ENCODE results near the gene FAM25A.
"Not testable (repeated sequence)": the region's sequence is repeated elsewhere in the genome, so short reads cannot be mapped to it uniquely, and the experiment has no call there.

FAM25A gene

GRCh38 chr10:87020056-87020455 lies at the start of gene FAM25A:
FAM25A (plus strand) TSS chr10:87020294; CDS start chr10:87020325, 31 bp downstream.
- DNase-seq: not testable (repeated sequence)

- DNase-seq: no peak
These were observed 49.2 kb upstream of the FAM25A start for GRCh38 chr10:86970982-86971231.

DNA sequence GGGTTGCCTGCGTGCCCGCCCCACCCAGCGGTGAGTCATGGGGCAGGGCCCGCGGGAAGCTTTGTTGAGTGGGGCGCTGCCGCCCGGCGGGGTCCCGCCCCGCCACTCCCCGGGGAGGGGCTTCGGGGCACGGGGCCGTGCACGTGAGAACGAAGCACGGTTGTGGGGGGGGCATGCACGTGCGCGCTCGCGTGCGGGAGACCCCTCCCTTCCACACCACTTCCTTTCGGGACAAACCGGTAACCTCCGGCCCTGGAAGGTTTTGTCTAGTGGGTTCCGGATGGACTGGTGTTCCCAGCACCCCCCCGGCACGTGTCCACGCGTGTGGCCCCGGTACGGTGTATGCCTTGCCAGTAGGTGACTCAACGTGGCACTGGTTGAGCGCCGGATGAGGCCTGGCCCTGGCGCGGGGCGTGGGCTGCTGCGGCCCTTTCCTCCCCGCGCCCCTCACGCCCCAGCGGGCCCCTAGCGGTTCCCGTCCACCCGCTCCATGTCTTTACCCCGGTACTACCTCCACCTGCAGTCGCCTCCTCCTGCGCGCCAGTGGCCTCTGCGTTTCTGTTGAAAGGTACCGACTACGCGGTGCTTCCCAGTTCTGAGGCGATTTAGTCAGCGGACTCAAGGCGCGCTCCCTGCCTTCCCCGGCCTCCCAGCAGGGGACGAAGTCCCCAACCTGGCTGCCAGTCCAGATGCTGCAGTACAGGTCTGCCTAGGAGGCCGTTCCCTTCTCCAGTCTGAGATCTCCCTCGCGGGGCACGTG lies 48.7 kb upstream of the FAM25A start:
- DNase-seq: no peak

GRCh38 chr10:86972613-86973380 lies 47.3 kb upstream of the FAM25A start:
- no peak for DNase-seq

DNA sequence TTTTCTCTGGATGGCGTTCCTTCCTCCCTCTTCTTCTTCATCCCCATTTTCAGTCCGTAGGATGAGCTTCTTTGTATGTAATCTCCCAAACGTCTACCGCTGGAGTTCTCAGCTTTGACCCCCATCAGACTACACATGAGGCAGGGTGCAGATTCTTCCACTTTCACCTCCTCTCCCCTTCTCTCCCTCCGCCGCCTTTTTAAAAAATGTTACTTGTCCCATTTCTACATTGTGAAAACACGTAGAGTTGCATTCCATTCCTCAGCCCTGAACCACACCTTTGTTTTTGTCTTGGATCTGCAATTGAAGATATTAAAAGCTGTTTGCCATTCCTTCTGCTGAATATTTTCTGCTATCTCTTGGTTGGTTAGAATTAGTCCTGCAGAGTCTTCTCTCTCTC lies 45.6 kb upstream of the FAM25A start:
- no peak for DNase-seq

DNA sequence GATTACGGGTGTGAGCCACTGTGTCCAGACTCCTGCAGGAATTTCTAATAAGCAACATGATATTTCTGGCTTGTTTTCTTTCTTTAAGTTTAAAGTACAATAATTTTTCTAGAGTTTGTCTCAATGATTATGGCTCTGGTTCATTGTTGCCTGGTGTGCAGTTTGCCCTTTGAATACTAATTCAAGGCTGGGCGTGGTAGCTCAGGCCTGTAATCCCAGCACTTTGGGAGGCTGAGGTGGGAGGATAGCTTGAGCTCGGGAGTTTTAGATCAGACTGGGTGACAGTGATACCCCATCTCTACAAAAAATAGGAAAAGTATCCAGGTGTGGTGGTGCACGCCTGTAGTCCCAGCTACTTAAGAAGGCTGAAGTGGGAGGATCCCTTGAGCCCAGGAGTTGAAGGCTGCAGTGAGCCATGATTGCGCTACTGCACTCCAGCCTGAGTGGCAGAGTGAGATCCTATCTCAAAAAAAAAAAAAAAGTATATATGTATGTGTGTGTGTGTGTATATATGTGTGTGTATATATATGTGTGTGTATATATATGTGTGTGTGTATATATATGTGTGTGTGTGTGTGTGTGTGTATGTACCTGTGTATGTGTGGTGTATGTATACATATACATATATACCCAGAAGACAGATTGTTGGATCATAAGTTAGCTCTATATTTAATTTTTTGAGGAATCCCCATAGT lies 43.6 kb upstream of the FAM25A start:
- DNase-seq: no peak

- DNase-seq: not testable (repeated sequence)
These were observed 41.6 kb upstream of the FAM25A start for GRCh38 chr10:86978457-86978856.

- no peak for DNase-seq
These were observed 40.7 kb upstream of the FAM25A start for GRCh38 chr10:86979296-86979818.

DNA sequence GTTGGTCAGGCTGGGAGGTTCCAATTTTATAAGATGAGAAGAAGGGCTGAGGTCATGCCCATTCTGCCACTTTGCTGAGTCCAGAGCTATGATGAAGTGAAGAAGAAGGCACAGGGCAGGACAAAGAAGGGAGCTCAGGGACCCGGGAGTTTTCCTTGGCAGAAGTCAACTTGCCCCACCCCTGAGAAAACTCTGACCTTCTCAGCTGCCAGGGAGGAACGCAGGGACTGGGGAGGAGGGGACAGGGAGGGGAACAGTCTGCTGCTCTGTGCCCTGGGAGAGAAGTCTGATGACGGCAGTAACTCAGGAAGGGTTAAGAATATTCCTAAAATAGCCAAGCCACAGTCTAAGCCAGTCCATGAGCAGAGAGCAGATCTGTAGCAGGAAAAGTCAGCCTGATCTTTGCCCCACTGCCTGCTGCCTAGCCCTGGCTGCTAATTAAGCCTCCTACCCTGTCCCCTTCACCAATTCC lies 40.1 kb upstream of the FAM25A start:
- no peak for DNase-seq

DNA sequence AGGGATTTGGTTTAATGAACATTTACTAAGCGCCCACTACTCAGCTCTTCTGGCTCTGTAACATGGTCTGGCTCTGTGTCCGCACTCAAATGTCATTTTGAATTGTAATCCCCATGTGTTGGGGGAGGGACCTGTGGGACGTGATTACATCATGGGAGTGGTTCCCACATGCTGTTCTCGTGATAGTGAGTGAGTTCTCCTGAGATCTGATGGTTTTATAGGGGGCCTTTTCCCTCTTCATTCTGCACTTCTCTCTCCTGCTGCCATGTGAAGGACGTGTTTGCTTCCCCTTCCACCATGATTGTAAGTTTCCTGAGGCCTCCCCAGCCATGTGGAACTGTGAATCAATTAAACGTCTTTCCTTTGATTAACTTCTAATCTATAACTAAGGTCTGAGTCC lies 39.1 kb upstream of the FAM25A start:
- not testable (repeated sequence) for DNase-seq

GRCh38 chr10:86981716-86982115 lies 38.4 kb upstream of the FAM25A start:
- no peak for DNase-seq

DNA sequence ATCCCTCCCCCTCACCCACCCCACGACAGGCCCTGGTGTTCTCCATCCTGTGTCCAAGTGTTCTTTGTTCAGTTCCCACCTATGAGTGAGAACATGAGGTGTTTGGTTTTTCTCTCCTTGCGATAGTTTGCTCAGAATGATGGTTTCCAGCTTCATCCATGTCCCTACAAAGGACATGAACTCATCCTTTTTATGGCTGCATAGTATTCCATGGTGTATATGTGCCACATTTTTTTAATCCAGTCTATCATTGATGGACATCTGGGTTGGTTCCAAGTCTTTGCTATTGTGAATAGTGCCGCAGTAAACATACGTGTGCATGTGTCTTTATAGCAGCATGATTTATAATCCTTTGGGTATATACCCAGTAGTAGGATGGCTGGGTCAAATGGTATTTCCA lies 35.6 kb upstream of the FAM25A start:
- DNase-seq: not testable (repeated sequence)

DNA sequence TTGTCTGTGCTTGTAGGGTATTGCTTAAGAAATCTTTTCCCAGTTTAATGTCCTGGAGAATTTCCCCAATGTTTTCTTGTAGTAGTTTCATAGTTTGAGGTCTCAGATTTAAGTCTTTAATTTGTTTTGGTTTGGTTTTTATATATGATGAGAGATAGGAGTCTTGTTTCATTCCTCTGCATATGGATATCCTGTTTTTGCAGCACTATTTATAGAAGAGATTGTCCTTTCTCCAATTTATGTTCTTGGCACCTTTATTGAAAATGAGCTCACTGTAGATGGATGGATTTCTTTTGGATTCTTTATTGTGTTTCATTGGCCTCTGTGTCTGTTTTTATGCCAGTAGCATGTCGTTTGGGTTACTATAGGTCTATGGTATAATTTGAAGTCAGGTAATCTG lies 31.6 kb upstream of the FAM25A start:
- no peak for DNase-seq

- DNase-seq: not testable (repeated sequence)
These were observed 28.7 kb upstream of the FAM25A start for GRCh38 chr10:86991362-86991761.

- no peak for DNase-seq
These were observed 27.6 kb upstream of the FAM25A start for GRCh38 chr10:86992456-86992855.

GRCh38 chr10:86992929-86993328 lies 27.2 kb upstream of the FAM25A start:
- no peak for DNase-seq

DNA sequence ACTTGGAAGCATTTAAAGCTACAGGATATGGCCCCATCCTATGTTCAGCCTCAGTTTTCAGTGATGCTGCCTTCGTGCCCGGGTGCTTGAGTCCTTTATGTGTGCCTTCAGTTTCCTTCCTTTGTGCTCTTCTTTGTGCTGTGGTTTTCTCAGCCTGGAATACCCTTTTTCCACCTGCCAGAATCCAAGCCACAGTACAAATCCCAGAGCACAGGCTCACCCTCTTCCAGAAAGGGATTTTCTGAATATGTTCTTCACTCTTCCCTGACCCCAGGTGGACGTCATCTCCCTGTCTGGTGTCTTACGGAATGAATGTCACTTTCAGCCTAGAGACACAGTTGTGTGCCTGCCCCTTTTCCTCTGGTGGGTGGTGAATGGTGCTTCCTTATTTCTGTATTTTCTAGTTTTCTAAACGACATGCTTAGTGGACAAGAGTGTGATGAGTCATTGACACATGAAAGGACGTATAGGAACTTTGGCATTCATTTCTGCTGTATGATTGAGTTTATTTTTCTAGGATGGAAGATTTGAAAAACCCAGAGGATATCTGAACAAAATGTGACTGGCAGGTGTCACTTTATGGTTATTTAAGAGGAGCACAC lies 20.2 kb upstream of the FAM25A start:
- not testable (repeated sequence) for DNase-seq

- DNase-seq: no peak
These were observed 19.6 kb upstream of the FAM25A start for GRCh38 chr10:87000491-87000890.

GRCh38 chr10:87007124-87007523 lies 13.0 kb upstream of the FAM25A start:
- not testable (repeated sequence) for DNase-seq

- DNase-seq: not testable (repeated sequence)
These were observed 12.4 kb upstream of the FAM25A start for GRCh38 chr10:87007674-87008073.

DNA sequence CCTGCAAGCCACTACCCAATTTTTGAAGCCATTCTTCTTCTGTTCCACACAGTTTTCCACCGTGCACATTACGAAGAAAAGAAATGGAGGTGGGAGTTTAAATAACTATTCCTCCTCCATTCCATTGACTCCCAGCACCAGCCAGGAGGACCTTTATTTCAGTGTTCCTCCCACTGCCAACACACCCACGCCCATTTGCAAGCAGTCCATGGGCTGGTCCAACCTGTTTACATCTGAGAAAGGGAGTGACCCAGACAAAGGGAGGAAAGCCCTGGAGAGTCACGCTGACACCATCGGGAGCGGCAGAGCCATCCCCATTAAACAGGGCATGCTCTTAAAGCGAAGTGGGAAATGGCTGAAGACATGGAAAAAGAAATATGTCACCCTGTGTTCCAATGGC lies 11.8 kb upstream of the FAM25A start:
- not testable (repeated sequence) for DNase-seq

DNA sequence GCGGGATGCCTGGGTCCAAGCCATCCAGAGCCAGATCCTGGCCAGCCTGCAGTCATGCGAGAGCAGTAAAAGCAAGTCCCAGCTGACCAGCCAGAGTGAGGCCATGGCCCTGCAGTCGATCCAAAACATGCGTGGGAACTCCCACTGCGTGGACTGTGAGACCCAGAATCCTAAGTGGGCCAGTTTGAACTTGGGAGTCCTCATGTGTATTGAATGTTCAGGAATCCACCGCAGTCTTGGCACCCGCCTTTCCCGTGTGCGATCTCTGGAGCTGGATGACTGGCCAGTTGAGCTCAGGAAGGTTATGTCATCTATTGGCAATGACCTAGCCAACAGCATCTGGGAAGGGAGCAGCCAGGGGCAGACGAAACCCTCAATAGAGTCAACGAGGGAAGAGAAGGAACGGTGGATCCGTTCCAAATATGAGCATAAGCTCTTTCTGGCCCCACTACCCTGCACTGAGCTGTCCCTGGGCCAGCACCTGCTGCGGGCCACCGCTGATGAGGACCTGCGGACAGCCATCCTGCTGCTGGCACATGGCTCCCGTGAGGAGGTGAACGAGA lies 10.9 kb upstream of the FAM25A start:
- DNase-seq: not testable (repeated sequence)

DNA sequence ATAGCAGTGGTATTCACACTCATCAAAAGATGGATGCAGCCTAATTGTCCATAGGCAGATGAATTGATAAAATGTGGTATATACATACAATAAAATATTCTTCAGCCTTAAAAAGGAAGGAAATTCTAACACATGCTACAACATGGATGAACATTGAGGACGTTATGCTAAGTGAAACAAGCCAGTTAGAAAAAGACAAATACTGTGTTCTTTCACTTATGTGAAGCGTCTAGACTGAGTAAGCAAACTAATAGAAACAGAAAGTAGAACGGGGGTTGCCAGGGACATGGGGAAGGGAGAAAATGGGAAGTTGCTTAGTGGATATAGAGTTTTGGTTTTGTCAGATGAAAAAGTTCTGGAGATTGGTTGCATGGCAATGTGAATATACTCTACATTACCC lies 6.6 kb upstream of the FAM25A start:
- not testable (repeated sequence) for DNase-seq

All from NCI-H1436 treated with DMSO at 0.1 percent for 48 hours (cell line).